22Rv1 (cell line): Measurements from ENCODE around the gene MMP20.

ENCODE experiments used
- CTCF ChIP-seq: fragments of 450-650 bp; IDR thresholded peaks from 2 replicates; pipeline ENCODE4 v1.5.1; 2017; ENCODE audit warnings: mild to moderate bottlenecking
- ZFX ChIP-seq: fragments of 450-650 bp; IDR thresholded peaks from 2 replicates; pipeline ENCODE4 v1.6.1; 2017; ENCODE audit warnings: antibody characterized with exemption, borderline replicate concordance

DNA sequence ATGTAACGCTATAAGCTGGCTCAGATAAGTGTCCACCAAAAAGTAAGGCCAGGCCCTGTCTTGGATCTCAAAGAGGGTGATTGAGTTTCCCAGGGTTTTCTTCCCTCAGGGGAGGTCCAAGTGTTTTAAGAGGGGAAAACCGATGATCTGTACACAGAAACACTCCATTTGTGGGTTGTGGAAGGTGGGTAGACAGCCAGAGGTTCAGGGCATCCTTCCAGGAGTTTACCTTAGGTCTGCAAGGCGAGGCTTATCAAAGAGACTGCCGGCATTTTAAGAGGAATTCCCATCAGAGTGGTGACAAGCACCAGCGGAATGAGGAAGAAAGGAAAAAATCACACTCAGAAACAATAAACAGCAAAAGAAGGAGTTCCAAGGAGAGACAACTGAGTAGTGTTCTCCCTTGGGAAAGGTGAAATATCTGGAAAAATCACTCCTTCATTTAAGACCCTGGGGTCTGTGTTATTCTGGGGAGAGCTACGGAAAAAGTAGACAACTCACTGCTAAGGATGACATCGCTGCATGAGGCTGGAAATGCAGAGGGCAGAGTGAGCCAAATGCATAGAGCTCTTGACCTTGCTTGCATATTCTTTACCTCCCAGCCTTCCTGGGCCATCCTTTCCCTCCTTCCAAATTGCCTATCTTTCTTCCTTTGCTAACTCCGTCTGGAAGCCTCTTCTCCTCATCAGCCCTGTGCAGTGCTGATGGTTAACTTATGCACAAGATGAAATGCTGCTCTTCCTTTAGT, 72.5 kb downstream of the MMP20 start:
- TF ChIP-seq CTCF (no peak), ZFX (no peak)
